ENCODE data around the gene OR56A5.
"Not testable (repeated sequence)": the region's sequence is repeated elsewhere in the genome, so short reads cannot be mapped to it uniquely, and the experiment has no call there.

Gene OR56A5

DNA sequence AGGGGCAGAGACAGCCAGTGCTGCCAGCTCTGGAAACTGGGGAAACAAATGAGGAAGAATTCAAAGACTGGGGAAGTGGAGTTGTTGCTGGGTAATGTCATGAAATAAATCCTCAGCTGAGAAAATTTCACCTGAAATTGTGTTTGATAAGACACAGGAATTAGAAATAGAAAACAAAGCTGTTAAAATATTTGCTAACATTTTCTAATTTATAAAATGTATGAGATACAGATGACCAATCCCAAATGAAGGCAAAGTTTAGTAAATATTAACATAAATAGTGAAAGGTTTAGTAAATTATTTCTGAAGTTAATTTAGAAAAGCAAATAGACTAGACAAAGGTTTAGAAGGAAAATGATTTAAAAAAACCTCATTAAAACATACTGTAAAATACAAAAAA is at the start of gene OR56A5:
Gene OR56A5, minus strand, starts transcription at position 101 of the 400 bp plus-strand sequence. Its CDS starts 0 bp downstream, at position 101.
- in situ Hi-C loops (cut with HindIII; ENCODE audit: low sequenced_read_pairs): no loop called here

GRCh38 chr11:6013042-6013441 is 44.7 kb upstream of the OR56A5 start:
- in situ Hi-C loops (cut with HindIII; ENCODE audit: low sequenced_read_pairs): no loop called here

- in situ Hi-C loops (cut with HindIII; ENCODE audit: low sequenced_read_pairs): no loop called here
Measured at GRCh38 chr11:6012035-6012668, 43.9 kb upstream of the OR56A5 start.

DNA sequence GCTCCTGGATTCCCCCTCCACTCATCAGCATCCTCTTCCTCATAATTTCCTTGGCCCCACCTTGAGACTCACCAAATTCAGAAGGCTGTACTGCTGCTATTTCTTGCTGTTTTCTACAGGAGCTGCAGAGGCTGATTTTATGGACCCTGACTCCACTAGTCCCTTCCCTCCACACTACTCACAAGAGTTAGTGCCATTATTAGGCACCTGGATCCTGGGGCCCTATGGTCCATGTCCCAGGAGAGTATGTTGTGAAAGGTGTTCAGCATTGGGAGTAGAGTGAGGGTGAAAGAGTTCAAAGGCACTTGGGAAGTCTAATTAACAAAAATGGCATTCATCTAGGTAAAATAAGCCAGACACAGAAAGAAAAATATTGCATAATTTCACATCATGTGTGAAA is 38.6 kb upstream of the OR56A5 start, which contains the start of gene OR56A4:
Gene OR56A4, minus strand, starts transcription at position 101 of the 400 bp plus-strand sequence. CDS start 3,954 bp downstream, outside the sequence.
- in situ Hi-C loops (cut with HindIII; ENCODE audit: low sequenced_read_pairs): no loop called here

DNA sequence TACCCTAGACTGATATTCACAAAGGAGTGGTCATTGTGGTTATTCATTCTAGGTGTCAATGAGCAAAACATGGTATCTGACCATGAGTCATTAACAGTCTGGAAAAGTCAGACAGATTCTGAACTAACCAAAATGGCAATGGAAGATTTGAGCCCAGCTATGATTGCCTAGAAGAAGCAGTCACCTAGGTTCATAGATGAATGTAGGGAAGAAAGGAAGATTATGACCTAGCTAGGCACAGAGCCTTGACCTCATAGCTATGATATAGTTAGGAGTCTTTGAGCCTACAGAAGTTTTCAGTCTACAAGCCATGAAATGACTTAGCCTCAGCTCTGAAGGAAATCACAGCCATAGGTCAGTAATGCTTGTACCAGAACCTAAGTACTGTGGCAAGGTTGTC is 38.1 kb upstream of the OR56A5 start:
- in situ Hi-C loops (cut with HindIII; ENCODE audit: low sequenced_read_pairs): no loop called here

DNA sequence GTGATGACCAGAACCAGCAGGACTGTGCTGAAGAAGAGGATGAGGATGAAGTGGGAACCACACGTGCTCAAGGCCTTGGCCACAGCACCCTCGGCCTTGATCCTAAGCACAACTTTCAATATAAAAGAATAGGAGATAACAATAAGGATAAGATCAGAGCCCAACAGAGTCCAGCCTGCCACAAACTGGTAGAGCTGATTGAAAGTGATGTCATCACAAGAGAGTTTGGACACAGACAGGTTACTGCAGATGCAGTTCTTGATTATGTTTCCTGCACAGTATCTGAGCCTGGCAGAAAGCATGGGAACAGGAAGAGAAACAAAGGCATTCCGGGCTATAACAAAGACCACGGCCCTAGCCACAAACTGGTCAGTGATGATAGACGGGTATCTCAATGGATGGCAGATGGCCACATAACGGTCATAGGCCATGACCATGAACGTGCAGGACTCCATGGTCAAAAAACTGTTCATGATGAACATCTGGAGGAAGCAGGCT is 34.0 kb upstream of the OR56A5 start:
- in situ Hi-C loops (cut with HindIII; ENCODE audit: low sequenced_read_pairs): no loop called here

DNA sequence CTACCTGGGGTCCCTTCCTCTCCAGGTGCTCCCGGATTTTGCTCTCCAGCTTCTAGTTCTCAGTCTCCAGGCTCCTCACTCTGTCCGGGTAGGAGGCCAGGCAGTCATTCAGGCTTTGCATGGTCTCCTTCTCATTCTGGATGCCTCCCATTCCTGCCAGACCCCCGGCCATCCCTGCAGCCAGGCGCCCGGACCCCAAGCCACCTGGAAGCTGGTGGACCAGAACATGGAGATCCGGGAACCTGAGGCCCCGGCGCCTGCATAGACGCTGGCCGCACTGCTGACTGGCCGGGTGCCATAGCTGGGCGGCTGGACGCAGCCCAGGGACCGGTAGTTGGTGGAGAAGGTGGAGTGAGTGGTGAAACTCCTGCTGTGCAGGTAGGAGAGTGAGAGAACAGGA is 26.5 kb upstream of the OR56A5 start:
- in situ Hi-C loops (cut with HindIII; ENCODE audit: low sequenced_read_pairs): loop anchor here (5.0 kb wide), 1 partner anchor 48 kb away; no protein-coding TSS in a partner anchor

DNA sequence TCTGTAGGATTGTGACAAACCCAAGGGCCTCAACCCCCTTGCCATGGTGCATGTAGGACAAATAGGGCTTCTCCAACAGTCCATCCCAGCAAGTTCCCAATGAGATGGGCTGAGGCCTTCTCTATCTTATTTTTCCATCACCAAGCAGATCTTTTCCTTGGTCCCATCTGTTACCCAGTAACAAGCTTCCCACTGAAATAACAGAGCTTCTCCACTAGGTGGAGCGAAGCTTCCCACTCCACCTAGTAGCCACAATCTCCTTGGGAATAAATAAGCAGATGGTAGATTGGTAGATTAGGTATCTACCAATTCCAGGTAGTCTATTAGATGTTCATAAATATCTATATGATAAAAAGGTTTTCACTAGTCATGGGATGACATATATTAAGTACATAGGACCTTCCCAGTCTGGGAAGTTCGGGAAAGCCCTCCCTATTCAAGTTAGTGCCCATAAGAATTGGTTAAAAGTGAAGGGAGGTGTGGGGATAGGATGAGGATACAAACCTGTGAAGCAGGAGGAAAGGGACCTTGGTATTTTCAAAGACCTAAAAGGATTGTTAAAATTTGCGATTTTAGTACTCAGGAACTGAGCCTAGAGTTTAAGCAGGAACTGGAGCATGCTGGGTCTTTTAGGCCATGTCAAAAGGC is 24.4 kb upstream of the OR56A5 start:
- in situ Hi-C loops (cut with HindIII; ENCODE audit: low sequenced_read_pairs): loop anchor here (5.0 kb wide), 1 partner anchor 50 kb away; no protein-coding TSS in a partner anchor

DNA sequence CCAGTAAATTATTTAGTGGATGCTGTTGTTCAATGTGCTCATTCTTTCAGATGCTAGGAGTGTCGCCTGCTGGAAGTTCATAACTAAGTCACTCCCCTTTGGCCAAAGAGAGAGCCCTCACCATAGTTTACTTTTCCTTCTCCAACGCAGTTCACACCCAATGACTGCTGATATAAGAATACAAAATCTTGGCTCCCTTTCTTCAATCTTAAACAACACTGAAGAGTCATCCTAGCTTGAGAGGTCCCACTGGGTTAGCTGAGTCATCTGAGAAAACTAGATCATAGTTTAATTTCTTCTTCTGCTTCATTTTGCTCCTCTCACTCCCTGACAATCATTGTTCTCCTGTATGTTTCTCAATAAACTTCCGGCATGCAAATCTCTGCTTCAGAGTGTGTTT is 23.9 kb upstream of the OR56A5 start:
- in situ Hi-C loops (cut with HindIII; ENCODE audit: low sequenced_read_pairs): loop anchor here (5.0 kb wide), 1 partner anchor 50 kb away; no protein-coding TSS in a partner anchor

GRCh38 chr11:5989203-5989602 is 20.9 kb upstream of the OR56A5 start:
- in situ Hi-C loops (cut with HindIII; ENCODE audit: low sequenced_read_pairs): no loop called here

- in situ Hi-C loops (cut with HindIII; ENCODE audit: low sequenced_read_pairs): no loop called here
Measured at GRCh38 chr11:5986885-5987284, 18.6 kb upstream of the OR56A5 start, which contains the start of gene OR52L1. OR52L1 (minus strand) TSS chr11:5986985; CDS start chr11:5986930, 55 bp downstream.

GRCh38 chr11:5983443-5983842 is 15.1 kb upstream of the OR56A5 start:
- in situ Hi-C loops (cut with HindIII; ENCODE audit: low sequenced_read_pairs): no loop called here

- in situ Hi-C loops (cut with HindIII; ENCODE audit: low sequenced_read_pairs): no loop called here
Measured at GRCh38 chr11:5973530-5973929, 5.2 kb upstream of the OR56A5 start.

DNA sequence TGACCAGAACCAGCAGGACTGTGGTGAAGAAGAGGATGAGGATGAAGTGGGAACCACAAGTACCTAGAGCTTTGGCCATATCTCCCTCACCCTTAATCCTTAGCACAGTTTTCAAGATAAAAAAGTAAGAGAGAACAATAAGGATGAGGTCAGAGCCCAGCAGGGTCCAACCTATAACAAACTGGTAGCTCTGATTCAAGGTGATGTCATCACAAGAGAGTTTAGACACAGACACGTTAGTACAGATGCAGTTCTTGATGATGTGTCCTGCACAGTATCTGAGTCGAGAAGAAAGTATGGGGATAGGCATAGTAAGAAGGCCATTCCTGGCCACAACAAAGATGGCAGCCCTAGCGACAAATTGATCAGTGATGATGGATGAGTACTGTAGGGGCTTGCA is 586 bp downstream of the OR56A5 start:
- in situ Hi-C loops (cut with HindIII; ENCODE audit: low sequenced_read_pairs): no loop called here

DNA sequence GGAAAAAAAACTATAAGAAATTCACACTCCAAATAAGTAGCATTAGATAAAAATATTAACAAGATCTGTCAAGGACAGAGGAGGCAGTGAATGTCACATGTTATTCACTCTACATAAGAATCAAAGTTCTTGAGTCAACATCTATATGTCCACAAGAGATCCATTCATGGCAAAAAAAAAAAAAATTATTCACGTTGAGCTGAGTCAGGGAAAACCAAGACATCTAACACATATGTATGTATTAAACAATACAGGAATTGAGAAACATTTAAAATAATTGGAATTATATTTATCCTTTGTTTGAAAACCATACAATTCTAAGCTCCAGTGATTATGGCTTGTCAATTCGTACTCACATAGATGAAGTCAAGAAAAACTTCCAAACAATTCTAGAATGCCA is 1.3 kb downstream of the OR56A5 start:
- in situ Hi-C loops (cut with HindIII; ENCODE audit: low sequenced_read_pairs): no loop called here

- in situ Hi-C loops (cut with HindIII; ENCODE audit: low sequenced_read_pairs): not testable (repeated sequence)
Measured at GRCh38 chr11:5960704-5961320, 7.5 kb downstream of the OR56A5 start.

- in situ Hi-C loops (cut with HindIII; ENCODE audit: low sequenced_read_pairs): no loop called here
Measured at GRCh38 chr11:5955586-5955985, 12.7 kb downstream of the OR56A5 start.

DNA sequence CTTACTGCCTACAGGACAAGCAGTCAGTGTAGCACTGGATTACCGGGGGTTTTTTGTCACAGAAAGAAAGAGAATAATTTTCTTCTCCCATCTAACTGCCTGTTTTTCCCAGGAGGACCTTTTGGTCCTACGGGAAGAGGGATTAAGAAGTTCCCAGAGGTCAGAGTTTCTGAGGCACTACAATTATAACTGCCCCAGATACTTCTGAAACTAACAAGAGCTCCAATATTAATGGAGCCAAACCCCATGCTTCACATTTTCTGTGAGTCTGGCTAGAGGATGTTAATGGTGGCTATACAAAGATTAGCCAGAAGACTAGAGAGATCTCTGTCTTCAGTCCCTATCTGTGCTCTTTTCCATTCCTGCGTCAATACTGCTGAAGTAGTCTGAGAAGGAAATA is 26.3 kb downstream of the OR56A5 start, which contains the start of gene OR56A3:
Gene OR56A3, plus strand, starts transcription at position 301 of the 400 bp plus-strand sequence. CDS start 5,096 bp downstream, outside the sequence.
- in situ Hi-C loops (cut with HindIII; ENCODE audit: low sequenced_read_pairs): no loop called here

GRCh38 chr11:5940748-5941147 is 27.5 kb downstream of the OR56A5 start:
- in situ Hi-C loops (cut with HindIII; ENCODE audit: low sequenced_read_pairs): no loop called here

DNA sequence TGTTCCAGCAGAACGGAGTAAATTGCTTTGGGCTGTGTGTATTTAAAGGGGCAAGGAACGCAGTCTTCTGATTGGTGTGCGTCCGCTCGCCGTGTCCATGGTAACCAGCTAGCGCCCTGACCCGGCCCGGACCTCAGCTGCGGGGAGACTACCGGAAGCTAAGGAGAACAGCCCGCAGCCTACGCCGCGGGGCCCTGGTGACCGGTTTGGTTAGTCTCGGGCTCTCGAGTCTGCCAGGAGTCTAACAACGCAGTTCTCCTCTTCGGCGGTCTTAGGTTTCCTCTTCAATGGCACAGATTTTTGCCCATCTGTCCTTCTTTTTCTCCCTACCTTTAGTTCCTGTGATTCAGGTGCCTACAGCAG is 29.7 kb downstream of the OR56A5 start:
- in situ Hi-C loops (cut with HindIII; ENCODE audit: low sequenced_read_pairs): no loop called here

GRCh38 chr11:5937868-5938602 is 30.3 kb downstream of the OR56A5 start:
- in situ Hi-C loops (cut with HindIII; ENCODE audit: low sequenced_read_pairs): no loop called here

All from DLD1 (cell line).